Activated CD8-positive, alpha-beta memory T cell treated with anti-CD3 and anti-CD28 coated beads, Interleukin-2, amount 50 U/mL, for 48 hours (primary cell): ENCODE data around the gene ATP5ME.
"Not testable (repeated sequence)": the region's sequence is repeated elsewhere in the genome, so short reads cannot be mapped to it uniquely, and the experiment has no call there.

ENCODE experiments used
- DNase-seq: peaks from one replicate; pipeline ENCODE4 v3.0.0-alpha.2; 2020

ATP5ME gene

DNA sequence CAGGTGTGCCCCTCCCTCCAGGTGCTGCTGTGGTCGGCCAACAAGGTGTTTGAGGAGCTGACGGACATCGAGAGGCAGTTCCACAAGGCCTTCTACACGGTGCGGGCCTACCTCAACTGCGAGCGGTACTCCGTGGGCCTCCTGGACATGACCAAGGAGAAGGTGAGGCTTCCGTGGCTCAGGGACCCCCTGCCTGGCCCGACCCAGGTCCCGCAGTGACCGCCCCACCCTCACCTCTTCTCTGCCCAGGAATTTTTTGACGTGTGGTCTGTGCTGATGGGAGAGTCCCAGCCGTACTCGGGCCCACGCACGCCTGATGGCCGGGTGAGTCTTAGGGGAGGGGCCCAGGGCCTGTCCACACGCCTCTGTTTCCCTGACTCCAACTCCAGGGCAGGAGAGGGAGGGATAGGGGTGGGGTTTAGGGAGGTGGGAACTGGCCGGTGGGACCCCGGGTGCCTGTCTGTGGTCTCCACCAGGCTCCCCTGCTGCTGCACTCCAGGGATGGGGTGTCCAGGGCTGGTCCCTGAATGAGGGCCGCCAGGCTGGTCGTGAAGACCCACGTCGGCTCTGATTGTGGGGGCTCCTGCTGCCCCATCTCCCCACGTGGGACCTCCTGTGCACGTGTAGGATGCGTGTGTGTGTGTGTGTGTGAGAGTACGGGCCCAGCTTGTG, 20.1 kb downstream of the ATP5ME start:
- no peak for DNase-seq

DNA sequence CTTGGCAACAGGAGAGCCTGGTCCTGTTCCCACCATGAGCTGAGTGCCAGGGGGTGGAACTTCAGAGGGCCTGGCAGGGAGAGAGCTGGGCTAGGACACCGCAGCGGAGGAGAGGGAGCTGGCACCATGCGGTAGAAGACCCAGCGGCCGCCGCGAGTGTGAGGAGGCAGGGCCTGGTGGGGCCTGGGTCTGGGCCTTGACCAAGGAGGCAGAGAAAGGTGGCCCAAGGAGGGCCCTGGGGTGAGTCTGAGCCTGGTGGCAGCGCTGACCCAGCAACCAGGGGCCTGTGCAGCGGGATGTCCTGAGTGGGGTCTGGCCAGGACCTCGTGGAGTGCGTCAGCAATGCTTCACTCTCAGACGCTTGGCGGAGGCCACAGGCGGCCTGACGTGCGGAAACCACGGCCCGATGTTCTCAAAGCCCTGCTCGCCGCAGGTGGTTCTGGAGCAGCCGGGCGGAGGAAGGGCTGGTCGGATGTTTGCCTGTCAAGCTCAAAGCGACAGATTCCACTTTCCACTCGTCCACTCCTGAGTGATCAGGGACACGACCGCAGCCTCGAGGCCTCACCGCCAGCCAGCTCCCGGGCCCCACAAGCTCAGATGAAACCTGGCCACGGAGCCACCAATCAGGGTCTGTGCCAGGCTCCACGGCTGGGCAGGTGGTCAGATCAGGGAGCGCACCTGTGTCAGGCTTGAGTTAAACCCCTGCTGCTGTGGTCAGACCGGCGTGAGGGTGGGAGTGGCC, 20.8 kb downstream of the ATP5ME start:
- DNase-seq: no peak

DNA sequence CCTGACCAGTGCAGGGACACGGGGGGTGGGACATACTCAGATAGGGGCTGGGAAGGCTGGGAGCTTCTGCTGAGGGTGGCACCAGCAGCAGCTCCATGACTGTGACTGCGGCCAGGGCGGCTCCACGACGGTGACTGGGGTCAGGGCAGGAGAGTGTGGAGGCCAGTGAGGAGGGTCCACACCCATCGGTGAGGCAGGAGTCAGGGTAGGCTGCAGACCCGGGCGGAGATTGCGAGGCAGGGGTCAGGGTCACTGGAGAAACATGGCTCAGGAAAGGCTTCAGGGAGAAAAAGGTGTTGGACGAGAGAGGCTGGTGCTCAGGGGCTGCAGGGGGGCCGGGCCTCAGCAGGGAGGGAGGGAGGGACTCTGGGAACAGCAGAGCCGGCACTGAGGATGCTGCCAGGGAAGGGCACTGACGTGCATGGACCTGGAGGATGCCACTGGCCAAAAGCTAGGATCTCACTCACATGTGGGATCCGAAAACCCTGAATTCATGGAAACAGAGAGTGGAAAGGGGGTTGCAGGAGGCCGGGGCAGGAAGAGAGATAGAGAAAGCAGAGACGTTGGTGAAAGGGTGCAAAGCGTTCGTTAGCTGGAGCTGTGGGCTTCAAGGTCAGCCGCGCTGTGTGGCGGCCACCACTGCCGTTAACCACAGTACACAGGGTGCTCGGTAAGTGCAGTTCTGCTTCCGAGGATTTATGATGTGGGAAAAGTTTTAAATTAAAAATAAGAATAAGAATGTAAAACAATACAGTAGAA, 22.0 kb downstream of the ATP5ME start:
- no peak for DNase-seq

DNA sequence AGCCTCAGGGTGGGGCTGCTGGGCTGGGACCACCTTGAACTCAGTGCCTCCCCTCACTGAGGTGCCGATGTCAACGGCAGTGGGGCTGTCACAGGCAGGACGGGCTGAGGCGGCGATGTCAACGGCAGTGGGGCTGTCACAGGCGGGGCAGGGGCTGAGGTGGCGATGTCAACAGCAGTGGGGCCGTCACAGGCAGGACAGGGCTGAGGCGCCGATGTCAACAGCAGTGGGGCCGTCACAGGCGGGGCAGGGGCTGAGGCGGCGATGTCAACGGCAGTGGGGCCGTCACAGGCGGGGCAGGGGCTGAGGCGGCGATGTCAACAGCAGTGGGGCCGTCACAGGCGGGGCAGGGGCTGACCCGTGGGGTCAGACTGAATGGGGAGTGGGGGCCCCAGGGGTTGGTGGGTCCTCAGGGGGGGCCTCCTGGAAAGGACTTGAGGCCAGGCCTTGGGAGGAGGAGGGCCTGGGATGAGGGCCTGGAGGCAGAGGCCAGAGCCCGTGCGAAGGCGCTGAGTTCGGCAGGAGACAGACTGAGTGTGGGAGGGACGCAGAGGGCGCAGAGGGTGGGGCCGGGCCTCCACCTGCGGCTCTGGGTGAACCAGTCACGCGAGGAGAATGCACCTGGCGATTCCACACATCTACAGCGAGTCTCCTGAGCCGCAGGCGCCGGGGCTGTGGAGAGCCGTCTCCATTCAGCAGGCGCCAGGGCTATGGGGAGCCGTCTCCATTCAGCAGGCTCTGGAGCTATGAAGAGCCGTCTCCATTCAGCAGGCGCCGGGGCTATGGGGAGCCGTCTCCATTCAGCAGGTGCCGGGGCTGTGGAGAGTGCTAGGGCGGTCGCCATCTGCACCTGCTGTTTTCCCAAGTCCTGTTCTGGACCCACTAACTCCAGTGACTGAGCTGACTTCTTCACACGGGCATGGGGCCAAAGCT, 22.9 kb downstream of the ATP5ME start:
- DNase-seq: no peak

DNA sequence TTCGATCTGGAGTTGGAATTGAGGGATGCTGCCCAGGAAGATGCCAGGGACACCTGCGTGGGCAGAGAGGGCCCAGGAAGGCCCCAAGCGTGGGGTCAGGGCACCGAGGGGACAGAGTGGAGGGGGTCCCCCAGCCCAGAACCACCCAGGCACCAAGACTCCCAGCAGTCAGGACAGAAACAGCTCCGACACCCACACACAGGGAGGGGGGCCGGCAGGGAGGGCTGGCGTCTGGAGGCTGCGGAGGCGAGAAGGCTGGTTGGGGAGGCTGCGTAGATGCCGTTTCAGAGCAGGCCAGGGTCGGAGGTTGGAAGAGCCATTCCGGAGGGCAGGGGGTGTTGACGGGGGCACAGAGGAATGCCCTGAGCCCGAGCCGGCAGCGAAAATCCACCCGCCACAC, 23.6 kb downstream of the ATP5ME start:
- DNase-seq: no peak

DNA sequence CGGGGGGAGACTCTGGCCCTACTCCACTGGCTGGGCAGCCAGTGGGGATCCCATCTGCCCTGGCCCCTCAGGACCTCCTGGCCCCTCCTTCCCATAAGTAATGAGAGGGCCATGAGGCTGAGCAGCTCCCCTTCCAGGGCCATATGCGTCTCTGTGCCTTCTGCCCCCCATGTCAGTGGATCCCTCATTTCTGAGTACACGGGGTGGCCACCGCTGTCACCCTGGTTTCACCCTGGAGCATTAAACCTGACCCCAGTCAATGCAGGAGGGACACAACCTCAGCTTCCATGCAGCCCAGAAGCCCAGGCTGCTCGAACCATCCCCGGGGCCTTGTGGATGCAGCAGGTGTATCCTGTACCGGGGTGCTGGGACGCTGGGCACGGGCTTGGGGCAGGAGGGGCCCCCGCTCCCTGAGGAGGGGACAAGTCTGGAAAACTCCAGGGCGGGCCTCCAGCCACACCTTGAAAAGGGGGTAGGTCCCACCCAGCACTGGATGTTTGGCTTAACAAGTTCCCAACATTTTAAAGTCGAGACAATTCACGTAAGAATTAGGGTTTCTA, 24.2 kb downstream of the ATP5ME start:
- DNase-seq: no peak

DNA sequence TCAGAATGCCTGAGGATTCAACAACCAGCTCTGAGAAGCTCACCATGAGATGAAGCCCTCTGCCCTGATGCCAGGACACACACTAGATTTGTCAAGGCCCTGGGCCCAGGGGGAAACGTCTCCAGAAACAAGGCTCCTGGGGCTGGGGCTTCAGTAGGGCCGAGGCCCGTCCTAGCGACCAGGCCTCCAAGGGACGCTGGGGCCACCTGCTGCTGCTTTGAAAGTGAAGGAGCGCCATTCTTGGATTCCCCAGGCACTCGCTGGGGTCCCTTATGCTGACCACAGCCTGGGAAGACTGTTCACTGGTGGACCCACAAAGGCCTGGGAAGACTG, 24.8 kb downstream of the ATP5ME start:
- no peak for DNase-seq

DNA sequence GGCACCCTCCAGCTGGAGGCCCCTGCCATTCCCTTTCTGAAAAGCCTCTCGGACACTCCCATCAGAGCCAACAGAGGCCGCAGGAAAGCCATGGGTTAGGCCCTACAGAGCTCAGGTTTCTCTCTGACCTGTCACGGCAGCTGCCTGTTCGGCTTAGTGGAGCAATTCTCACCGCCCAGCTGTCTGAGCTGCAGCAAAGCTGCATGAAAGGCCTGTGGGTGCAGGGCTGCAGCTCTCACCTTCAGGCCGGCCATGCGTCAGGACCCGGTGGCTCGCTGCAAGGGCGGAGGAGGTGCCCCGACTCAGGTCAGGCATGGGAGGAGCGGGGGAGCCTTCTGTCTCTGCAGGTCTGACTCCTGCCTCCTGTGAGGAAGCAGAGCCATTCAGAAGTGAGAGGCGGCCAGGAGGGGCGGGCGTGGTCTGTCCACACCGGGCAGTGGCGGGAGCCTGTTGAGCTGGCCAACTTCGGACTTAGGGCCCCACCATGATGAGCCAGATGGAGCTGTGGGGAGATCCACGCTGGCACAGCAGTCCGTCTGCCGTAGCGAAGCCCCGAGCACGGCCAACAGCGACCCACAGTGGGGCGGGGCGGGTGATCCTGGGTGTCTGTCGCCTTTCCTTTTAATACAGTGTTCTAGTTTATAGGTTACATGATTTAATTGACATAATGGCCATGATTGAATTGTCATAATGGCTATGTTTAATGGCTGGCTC, 25.3 kb downstream of the ATP5ME start:
- DNase-seq: no peak

DNA sequence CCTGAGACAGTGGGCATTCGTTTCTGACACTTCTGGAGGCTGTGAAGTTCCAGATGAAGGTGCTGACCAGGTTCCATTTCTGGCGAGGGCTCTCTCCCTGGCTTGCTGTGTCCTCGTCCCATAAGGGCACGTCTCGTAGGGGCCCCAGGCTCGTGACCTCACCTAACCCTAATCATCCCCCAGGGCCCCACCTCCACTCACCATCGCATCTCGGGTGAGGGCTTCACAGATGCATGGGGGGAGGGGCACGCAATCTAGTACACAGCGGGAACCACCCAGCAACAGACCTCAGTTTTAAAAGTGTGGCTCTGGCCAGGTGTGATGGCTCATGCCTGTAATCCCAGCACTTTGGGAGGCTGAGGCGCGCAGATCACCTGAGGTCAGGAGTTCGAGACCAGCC, 26.6 kb downstream of the ATP5ME start:
- no peak for DNase-seq

DNA sequence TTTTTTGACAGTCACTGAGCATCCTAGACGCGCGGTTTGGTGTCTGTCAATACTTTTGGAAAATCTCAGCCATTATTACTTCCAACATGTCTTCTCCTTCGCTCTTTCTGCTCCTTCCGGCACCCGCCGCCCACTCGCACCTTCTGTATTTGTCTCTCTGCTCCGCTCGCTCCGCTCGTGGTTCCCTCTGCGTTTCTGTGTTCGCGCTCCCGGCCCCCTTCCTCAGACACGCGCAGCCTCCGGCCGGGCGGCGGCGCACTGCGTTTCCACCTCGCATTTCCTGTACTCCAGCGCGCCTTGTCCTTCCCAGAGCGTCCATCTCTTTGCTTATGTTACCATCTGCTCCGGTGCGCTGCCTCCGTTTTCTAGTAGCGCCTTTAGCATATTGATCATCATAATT, 27.6 kb downstream of the ATP5ME start:
- DNase-seq: no peak

DNA sequence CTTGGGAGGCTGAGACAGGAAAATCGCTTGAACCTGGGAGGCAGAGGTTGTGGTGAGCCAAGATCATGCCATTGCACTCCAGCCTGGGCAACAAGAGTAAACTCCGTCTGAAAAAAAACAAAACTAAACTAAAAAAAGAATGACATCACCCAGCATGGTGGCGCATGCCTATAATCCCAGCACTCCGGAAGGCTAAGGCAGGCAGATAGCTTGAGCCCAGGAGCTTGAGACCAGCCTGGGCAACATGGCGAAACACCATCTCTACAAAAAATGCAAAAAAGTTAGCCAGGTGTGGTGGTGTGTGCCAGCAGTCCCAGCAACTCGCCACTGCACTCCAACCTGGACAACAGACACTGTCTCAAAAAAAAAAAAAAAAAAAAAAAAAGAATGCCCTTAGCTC, 31.7 kb downstream of the ATP5ME start:
- DNase-seq: not testable (repeated sequence)

DNA sequence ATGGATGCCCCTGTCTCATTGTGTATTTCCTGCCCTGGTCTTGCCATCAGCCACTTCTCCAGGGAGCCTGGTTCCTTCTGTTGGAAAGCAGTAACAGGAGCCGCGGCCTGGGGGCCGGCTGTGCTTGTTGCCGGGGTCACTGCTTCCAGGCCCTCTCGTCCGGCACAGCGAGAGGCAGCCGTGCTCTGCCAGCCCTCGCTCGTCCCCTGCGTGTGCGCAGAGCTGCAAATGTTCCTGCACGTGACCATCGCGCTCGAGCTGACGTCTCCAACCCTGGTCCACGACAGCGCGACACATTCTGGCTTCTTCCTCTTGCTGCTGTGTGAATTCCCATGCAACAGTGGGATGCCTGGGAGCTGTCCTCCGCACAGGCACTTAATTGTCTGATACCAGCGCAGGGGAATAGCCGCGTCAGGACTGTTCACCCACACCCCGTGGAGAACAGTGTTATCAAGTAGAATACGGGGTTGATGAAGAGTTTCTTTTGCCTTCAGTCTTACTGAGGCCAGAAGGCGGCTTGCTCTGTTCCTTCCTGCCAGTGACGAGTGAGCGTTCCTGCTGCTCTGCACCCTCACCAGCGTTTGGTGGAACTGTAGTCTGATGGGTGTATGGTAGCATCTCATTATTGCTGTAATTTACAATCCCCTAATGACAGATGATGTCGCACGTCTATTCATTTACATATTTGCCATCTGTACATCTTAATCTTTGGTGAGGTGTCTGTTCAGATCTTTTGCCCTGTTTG, 36.4 kb downstream of the ATP5ME start:
- no peak for DNase-seq

DNA sequence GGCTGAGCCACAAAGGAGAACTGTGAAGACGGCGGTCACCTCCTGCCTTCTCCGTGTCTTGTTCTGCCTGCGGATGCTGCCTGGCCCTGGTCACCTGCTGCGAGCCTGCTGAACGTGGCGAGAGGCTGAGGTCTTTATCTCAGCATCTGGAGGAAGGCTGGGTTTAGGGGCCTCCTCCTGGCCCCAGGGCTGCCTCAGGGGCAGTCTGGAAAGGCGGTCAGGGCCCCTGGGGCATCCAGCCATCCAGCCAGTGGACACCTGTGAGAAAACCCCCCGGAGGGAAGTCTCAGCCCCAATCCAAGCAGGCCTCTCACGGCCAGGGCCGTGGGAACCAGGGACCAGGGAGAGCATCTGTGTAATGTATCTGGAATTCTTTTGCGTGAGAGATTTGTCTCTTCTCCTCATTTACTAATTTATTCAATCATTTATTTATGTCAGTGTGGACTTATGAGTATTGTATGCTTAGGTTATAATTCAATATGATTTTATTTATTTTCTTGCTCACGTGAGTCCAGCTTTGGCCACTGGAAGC, 37.4 kb downstream of the ATP5ME start:
- DNase-seq: no peak

DNA sequence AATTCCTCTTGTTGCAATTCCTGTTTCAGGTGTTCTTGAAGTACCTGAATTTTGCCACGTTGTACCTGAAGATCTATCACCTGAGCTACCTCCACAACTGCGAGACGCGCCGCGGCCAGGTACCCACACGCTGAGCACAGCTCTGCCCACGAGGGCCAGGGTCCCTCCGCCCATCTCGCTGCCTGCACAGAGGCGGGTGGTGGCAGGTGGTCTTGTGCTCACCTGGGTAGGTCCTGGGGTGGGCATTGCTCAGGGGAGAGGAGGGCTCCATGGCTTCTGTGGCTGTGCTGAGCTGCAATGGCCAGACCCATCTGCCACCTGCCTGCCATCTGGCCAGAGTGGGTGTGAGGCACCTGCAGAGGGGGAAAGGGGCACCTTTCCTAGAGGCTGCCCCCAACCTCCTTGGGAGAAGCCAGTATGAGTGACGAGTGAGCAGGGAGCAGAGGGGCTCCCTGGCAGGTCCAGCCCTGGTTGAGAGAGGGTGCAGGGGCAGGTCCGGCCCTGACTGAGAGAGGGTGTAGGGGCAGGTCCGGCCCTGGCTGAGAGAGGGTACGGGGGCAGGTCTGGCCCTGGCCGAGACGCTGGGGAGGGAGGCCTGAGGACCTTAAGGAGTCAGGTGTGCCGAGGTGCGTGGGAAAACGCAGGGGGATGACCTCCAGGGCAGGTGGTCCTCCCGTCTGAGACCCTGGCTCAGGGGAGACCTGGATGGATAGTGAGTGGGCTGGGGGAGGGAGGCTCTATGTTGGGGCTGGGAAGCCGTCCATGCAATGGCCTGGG, 38.0 kb downstream of the ATP5ME start:
- no peak for DNase-seq

DNA sequence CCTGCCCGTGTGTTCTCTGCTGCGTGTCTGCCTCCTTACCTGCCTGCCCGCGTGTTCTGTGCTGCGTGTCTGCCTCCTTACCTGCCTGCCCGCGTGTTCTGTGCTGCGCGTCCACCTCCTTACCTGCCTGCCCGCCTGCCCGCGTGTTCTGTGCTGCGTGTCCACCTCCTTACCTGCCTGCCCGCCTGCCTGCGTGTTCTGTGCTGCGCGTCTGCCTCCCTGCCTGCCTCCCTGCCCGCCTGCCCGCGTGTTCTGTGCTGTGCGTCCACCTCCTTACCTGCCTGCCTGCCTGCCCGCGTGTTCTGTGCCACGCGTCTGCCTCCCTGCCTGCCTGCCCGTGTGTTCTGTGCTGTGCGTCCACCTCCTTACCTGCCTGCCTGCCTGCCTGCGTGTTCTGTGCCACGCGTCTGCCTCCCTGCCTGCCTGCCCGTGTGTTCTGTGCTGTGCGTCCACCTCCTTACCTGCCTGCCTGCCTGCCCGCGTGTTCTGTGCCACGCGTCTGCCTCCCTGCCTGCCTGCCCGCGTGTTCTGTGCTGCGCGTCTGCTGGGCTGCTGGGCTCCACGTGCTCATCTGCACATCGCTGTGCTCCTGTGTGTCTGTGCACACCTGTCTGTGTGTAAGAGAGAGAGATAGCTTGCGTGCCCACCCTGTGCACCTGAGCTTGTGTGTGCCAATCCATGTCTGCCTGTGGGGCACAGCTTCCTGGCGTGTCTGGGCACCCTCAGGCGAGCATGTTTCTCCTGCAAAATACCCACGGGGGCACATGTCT, 38.8 kb downstream of the ATP5ME start:
- DNase-seq: not testable (repeated sequence)

DNA sequence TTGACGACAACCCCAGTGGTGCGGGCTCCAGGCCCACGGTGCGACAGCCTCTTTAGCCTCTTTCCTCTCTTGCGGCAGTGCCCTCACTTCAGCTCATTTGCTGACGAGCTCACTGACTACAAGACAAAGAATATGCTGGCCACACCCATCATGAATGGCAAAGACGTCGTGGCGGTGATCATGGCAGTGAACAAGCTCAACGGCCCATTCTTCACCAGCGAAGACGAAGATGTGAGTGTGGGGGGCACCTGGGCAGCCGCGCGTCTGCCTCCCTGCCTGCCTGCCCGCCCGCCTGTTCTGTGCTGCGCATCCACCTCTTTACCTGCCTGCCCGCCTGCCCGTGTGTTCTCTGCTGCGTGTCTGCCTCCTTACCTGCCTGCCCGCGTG, 39.5 kb downstream of the ATP5ME start:
- no peak for DNase-seq

DNA sequence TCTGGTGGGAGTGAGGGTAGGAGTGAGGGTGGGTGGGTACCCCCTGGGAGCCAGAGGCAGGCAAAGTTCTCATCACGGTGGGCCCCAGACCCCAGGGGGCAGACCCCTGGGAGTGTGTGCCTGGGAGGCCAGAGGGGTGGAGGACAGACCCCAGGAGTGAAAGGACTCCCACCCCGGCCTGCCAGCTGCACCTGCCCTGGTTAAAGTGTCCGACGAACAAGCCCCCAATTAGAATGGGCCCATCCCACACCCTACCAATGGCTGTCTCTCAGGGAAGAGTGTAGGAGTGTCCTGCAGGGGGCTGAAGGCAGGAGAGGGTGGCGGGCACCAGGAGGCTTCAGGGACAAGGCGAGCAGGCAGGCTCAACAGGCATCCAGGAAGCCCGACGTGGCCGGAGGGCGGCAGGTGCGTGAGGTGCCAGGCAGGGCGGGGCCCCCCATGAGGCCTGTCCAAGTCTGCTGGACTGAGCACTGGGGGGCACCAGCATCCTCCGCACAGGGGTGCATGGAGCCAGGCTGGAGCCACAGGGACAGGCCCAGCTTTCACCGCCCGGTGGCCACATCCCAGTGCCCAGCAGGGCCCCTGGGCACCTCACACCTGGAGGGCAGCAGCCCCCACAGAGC, 40.0 kb downstream of the ATP5ME start:
- DNase-seq: no peak

DNA sequence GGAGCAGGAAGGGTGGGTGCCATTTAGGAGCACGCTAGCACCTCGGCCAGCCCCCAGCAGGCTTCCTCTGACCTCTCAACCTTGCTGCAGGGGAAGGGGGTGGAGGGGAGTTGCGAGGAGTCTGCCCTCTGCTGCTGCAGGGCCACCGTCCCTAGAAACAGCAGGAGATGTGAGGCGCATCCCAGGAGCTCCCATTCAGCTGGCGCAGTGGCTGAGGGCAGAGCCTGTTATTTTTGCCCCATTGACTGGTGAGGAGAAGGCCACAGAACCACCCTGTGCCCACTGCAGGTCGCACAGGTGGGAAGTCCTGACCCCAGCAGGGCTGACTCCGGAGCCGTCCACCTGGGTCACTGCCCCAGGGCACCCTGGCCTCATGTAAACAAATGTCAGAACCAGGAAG, 40.7 kb downstream of the ATP5ME start:
- no peak for DNase-seq

DNA sequence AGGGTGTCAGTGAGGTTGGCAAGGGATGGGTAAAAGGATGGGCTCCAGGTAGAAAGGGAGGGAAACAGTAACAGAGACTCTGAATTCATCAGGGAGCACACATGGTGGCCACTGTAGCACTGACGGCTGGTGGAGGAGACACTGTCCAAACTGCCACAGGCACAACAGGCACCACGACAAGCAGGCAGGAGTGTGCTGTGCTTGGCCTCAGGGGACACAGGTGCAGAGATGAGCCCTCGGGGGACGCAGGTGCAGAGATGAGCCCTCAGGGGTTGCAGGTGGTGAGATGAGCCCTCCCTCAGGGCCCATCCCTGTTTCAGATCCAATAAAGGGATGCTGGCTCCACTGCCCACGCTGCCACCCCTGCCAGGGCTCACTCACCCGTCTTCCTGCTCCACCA, 41.1 kb downstream of the ATP5ME start:
- no peak for DNase-seq
